Endothelial cell of umbilical vein (primary cell): Measurements from ENCODE around the gene PSMB9. TPM values are rescaled to one million over a fixed set of nuclear protein-coding genes. Genes with fewer than 3 reads are reported as not detected.

Source experiments
- BruUV-seq: library from RNA; stranded (reverse); fragments of 400-500 nt; replicated peaks from 2 replicates; lab custom pipeline; 2021; lab: Mats Ljungman, UMichigan
- CTCF ChIA-PET: fragments of 300-600, 350-600 bp; sonication (Branson Sonifier 250); formaldehyde crosslinking; loops from one replicate; lab custom pipeline; 2021; ENCODE audit warnings: antibody characterized with exemption, inconsistent platforms; lab: Charles Lee
- POLR2A ChIA-PET: fragments of 300-600, 350-600 bp; sonication (Branson Sonifier 250); formaldehyde crosslinking; loops from one replicate; lab custom pipeline; 2021; ENCODE audit warnings: antibody characterized with exemption, inconsistent platforms; lab: Charles Lee
- DNase-seq: peaks from one replicate; pipeline ENCODE4 v3.0.0-alpha.2; 2011; ENCODE audit warnings: low read depth, low spot score
- FAIRE-seq: peaks from 2 replicates; lab custom pipeline; 2011; peaks lifted over from hg19 to GRCh38; lab: Jason Lieb, UNC
- H2AFZ ChIP-seq: 2 replicates; pipeline ENCODE4 v1.6.0; 2012; ENCODE audit warnings: low read depth, low read length, control low read depth, inconsistent platforms
- H3K27ac ChIP-seq: 2 replicates; pipeline ENCODE4 v1.5.1; 2011; ENCODE audit warnings: low read depth, mild to moderate bottlenecking, control low read depth, low read length, moderate library complexity; ENCODE audit not compliant: insufficient read depth
- H3K27me3 ChIP-seq, 2 experiments: 2 replicates each; pipeline versions ENCODE4 v1.6.0 to v1.6.1; 2011; ENCODE audit warnings: low read length in 2 of 2, mixed read lengths in 1 of 2; ENCODE audit not compliant: control insufficient read depth in 2 of 2, insufficient read depth in 2 of 2
- H3K36me3 ChIP-seq, 2 experiments: 2 replicates in 1 of 2; 3 replicates in 1 of 2; pipeline ENCODE4 v1.5.1; 2011; ENCODE audit warnings: low read length in 2 of 2, mild to moderate bottlenecking in 1 of 2, moderate library complexity in 1 of 2; ENCODE audit not compliant: control insufficient read depth in 2 of 2, insufficient read depth in 2 of 2; ENCODE audit errors: extremely low read depth in 1 of 2
- H3K4me1 ChIP-seq: 3 replicates; pipeline ENCODE4 v1.5.1; 2011; ENCODE audit warnings: mild to moderate bottlenecking, low read length; ENCODE audit not compliant: control insufficient read depth, insufficient read depth; ENCODE audit errors: extremely low read depth
- H3K4me2 ChIP-seq: 2 replicates; pipeline ENCODE4 v1.6.1; 2011; ENCODE audit warnings: low read length, control low read depth, mixed read lengths; ENCODE audit not compliant: insufficient read depth
- H3K4me3 ChIP-seq, 3 experiments: fragments of 200-600 bp in 1 of 3; sonication (generic), shearing (Covaris generic) in 1 of 3; replicated peaks in 1 of 3; 2 replicates each; pipeline ENCODE4 v1.5.1; 2011 to 2016; ENCODE audit warnings: control low read depth in 3 of 3, low read length in 3 of 3, mild to moderate bottlenecking in 2 of 3, inconsistent platforms in 1 of 3, low read depth in 1 of 3, moderate library complexity in 1 of 3; ENCODE audit not compliant: insufficient read depth in 1 of 3
- H3K79me2 ChIP-seq: 2 replicates; pipeline ENCODE4 v1.6.0; 2012; ENCODE audit warnings: low read length, inconsistent platforms; ENCODE audit not compliant: control insufficient read depth, insufficient read depth
- H3K9ac ChIP-seq: replicated peaks from 2 replicates; pipeline ENCODE3; 2011; ENCODE audit warnings: low read length, control low read depth; ENCODE audit not compliant: insufficient read depth; ENCODE audit errors: extremely low read depth
- H3K9me1 ChIP-seq: replicated peaks from 3 replicates; pipeline ENCODE4 v1.6.0; 2011; ENCODE audit warnings: mild to moderate bottlenecking, low read length; ENCODE audit not compliant: control insufficient read depth, insufficient read depth; ENCODE audit errors: extremely low read depth
- H3K9me3 ChIP-seq: replicated peaks from 2 replicates; pipeline ENCODE4 v1.5.1; 2012; ENCODE audit warnings: low read length, inconsistent platforms; ENCODE audit not compliant: control insufficient read depth, insufficient read depth
- H4K20me1 ChIP-seq: replicated peaks from 2 replicates; pipeline ENCODE3; 2011; ENCODE audit warnings: mild to moderate bottlenecking, low read length; ENCODE audit not compliant: control insufficient read depth, insufficient read depth; ENCODE audit errors: extremely low read depth
- CTCF ChIP-seq, 2 donors: IDR thresholded peaks; 1 replicate in 1 of 2; 2 replicates in 1 of 2; pipeline ENCODE4 v1.5.1; 2011; ENCODE audit warnings: low read length in 2 of 2, mild to moderate bottlenecking in 2 of 2, moderate library complexity in 2 of 2, control low read depth in 1 of 2, inconsistent platforms in 1 of 2, low read depth in 1 of 2; ENCODE audit not compliant: insufficient read depth in 1 of 2; ENCODE audit errors: extremely low read depth in 1 of 2
- EZH2 ChIP-seq: IDR thresholded peaks from 2 replicates; pipeline ENCODE4 v1.6.1; 2012; ENCODE audit warnings: borderline replicate concordance, low read depth, mild to moderate bottlenecking, moderate library complexity, low read length, inconsistent platforms; ENCODE audit not compliant: severe bottlenecking
- FOS ChIP-seq: IDR thresholded peaks from 2 replicates; pipeline ENCODE4 v1.6.1; 2011; ENCODE audit warnings: mild to moderate bottlenecking, low read length, moderate library complexity, borderline replicate concordance; ENCODE audit not compliant: insufficient read depth
- GATA2 ChIP-seq: IDR thresholded peaks from 2 replicates; pipeline ENCODE4 v1.7.0; 2011; ENCODE audit warnings: low read depth, mild to moderate bottlenecking, moderate library complexity, mixed read lengths, low read length; ENCODE audit not compliant: insufficient read length, insufficient read depth
- JUN ChIP-seq: IDR thresholded peaks from 2 replicates; pipeline ENCODE4 v1.6.1; 2011; ENCODE audit warnings: borderline replicate concordance, low read depth; ENCODE audit not compliant: insufficient read length, insufficient read depth
- MAX ChIP-seq: IDR thresholded peaks from 2 replicates; pipeline ENCODE4 v1.6.1; 2011; ENCODE audit not compliant: insufficient read depth, insufficient read length
- MYC ChIP-seq: IDR thresholded peaks from one replicate; pipeline ENCODE4 v1.6.1; 2011; ENCODE audit warnings: mild to moderate bottlenecking, low read depth, low read length
- POLR2A ChIP-seq: IDR thresholded peaks from 2 replicates; pipeline ENCODE4 v1.6.1; 2012; ENCODE audit warnings: low read depth, mild to moderate bottlenecking, control low read depth, low read length
- POLR2AphosphoS5 ChIP-seq: IDR thresholded peaks from 2 replicates; pipeline ENCODE4 v1.6.1; 2012; ENCODE audit warnings: low read depth, mild to moderate bottlenecking, control low read depth, low read length, moderate library complexity; ENCODE audit not compliant: insufficient read depth
- dilution Hi-C: fragments of 300-500 bp; cut with MboI; formaldehyde crosslinking; loops from one replicate; pipeline ENCODE4 v1.15.0; 2019; ENCODE audit warnings: low sequenced_read_pairs; ENCODE audit not compliant: extremely low pct_ligation_motif_present
- intact Hi-C: fragments of 100-400 bp; cut with micrococcal nuclease; formaldehyde crosslinking; loops from one replicate; pipeline ENCODE4 v1.10.0; 2022
- polyA plus RNA-seq, 4 experiments: library from polyadenylated mRNA; depleted of rRNA in 3 of 4; stranded (reverse) in 3 of 4; unstranded in 1 of 4; fragments of >200 nt; gene quantifications; 2 replicates each; pipeline versions ENCODE4 v1.2.1 to v1.2.3, GENCODE V29; 2011 to 2012; ENCODE audit warnings: missing spikeins in 1 of 4
- small RNA-seq: library from RNA; depleted of rRNA; stranded (forward); fragments of <200 nt; gene quantifications from one replicate; pipeline ENCODE3, GENCODE V24; 2012; ENCODE audit warnings: low replicate concordance, low read depth; ENCODE audit not compliant: insufficient read depth, insufficient read length
- total RNA-seq: library from RNA; stranded (reverse); gene quantifications from 2 replicates; pipeline ENCODE4 v1.2.3, GENCODE V29; 2021

The PSMB9 gene
- total and polyA plus RNA-seq, 2 donors (not counting 3 experiments of a cell fraction or from before 2014, with no cell fraction given) = 6.3 TPM

DNA sequence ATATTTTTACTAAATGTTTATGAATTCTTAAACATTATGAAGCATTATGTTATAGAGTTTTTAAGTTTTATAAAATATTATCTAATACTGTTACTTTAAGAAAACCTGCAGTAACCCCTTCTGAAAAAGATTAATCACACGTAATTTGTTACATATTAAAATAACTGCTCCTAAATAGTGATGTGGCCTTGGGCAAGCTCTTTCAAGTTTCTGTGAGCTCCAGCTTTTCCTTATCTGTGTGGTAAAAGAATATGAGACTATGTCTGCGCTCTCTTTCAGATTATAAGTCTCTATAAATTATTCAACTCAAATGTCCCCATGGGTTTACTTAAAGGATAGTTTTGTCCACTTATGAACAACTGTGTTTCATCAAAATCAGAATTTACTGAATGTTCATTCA lies 54.9 kb downstream of the PSMB9 start:
- Histone ChIP-seq H2AFZ (no peak overlapping the region), H4K20me1 (no peaks in the 10 kb centered on the region), H3K79me2 (no peaks in the 10 kb centered on the region), H3K9me3 (no peaks in the 10 kb centered on the region), H3K9me1 (no peaks in the 10 kb centered on the region), H3K4me3 (no peak overlapping the region), H3K27me3 (peaks cover 3 to 8% of the 10 kb centered on the region in 2 experiments), H3K9ac (no peak overlapping the region), H3K4me2 (no peak overlapping the region), H3K27ac (no peak overlapping the region), H3K36me3 (no peaks in the 10 kb centered on the region), H3K4me1 (no peaks in the 10 kb centered on the region)
- dilution Hi-C loops = no loop called here
- DNase-seq (no peak), FAIRE-seq (no peak)
- ChIA-PET CTCF (interaction anchor here (0.7 to 1.2 kb wide), 4 partner anchors 15 to 76 kb away, joined by 3 to 4 read pairs (median 4); no protein-coding TSS in a partner anchor), POLR2A (no interaction called here)
- no TSS peak for BruUV-seq
- intact Hi-C loops = no loop called here
- TF ChIP-seq FOS (no peak), MYC (no peak), CTCF (IDR thresholded peaks at IDR 0.05; ENCODE audit: extremely low read depth in 1 of 2, insufficient read depth in 1 of 2, low read depth in 1 of 2, low read length in 2 of 2) (no peak), JUN (no peak), EZH2 (no peak), MAX (no peak), GATA2 (no peak), POLR2A (no peak), POLR2AphosphoS5 (no peak)

Small RNA genes within 50 kb of the gene (small RNA-seq; reads per million reads assigned to genes)
- gene HLA-Z = not detected

Other genes with a start within 250 kb of the PSMB9 start
- not detected in 2 replicates for gene HLA-DQA1, start 216.8 kb upstream of the PSMB9 start, total RNA-seq
- gene HLA-DQA1, start 216.8 kb upstream of the PSMB9 start, polyA plus RNA-seq = not detected in 2 replicates
- gene HLA-DQB1, start 187.5 kb upstream of the PSMB9 start, total RNA-seq = not detected in 2 replicates
- gene HLA-DQB1, start 187.5 kb upstream of the PSMB9 start, polyA plus RNA-seq = not detected in 2 replicates
- not detected in 2 replicates for gene HLA-DQA2, start 112.8 kb upstream of the PSMB9 start, total RNA-seq
- gene HLA-DQA2, start 112.8 kb upstream of the PSMB9 start, polyA plus RNA-seq = not detected in 2 replicates
- not detected in 2 replicates for gene HLA-DQB2, start 90.7 kb upstream of the PSMB9 start, total RNA-seq
- not detected in 2 replicates for gene HLA-DQB2, start 90.7 kb upstream of the PSMB9 start, polyA plus RNA-seq
- 0.44 and 0.46 TPM in 2 replicates for gene HLA-DOB, start 37.2 kb upstream of the PSMB9 start, total RNA-seq
- gene HLA-DOB, start 37.2 kb upstream of the PSMB9 start, polyA plus RNA-seq = 0.10 and 0.54 TPM in 2 replicates
- 49.7 and 57.8 TPM in 2 replicates for gene TAP2, start 15.5 kb upstream of the PSMB9 start, total RNA-seq
- gene TAP2, start 15.5 kb upstream of the PSMB9 start, polyA plus RNA-seq = 14.1 and 18.4 TPM in 2 replicates
- 25.7 and 40.1 TPM in 2 replicates for gene PSMB8, start 10.1 kb upstream of the PSMB9 start, total RNA-seq
- 41.3 and 49.4 TPM in 2 replicates for gene PSMB8, start 10.1 kb upstream of the PSMB9 start, polyA plus RNA-seq
- gene TAP1, start 488 bp upstream of the PSMB9 start, total RNA-seq = 18.8 and 25.9 TPM in 2 replicates
- gene TAP1, start 488 bp upstream of the PSMB9 start, polyA plus RNA-seq = 15.6 and 17.2 TPM in 2 replicates
- gene HLA-DMB, start 86.8 kb downstream of the PSMB9 start, total RNA-seq = 0.39 TPM in 1 of 2 replicates, not detected in the other
- gene HLA-DMB, start 86.8 kb downstream of the PSMB9 start, polyA plus RNA-seq = 0.75 and 1.1 TPM in 2 replicates
- 0.53 and 1.2 TPM in 2 replicates for gene HLA-DMA, start 98.9 kb downstream of the PSMB9 start, total RNA-seq
- 7.7 and 10.9 TPM in 2 replicates for gene HLA-DMA, start 98.9 kb downstream of the PSMB9 start, polyA plus RNA-seq
- 187 and 197 TPM in 2 replicates for gene BRD2, start 114.4 kb downstream of the PSMB9 start, total RNA-seq
- 114 and 131 TPM in 2 replicates for gene BRD2, start 114.4 kb downstream of the PSMB9 start, polyA plus RNA-seq
- not detected in 2 replicates for gene HLA-DOA, start 155.4 kb downstream of the PSMB9 start, total RNA-seq
- gene HLA-DOA, start 155.4 kb downstream of the PSMB9 start, polyA plus RNA-seq = not detected in 2 replicates
- gene HLA-DPA1, start 219.5 kb downstream of the PSMB9 start, total RNA-seq = 11.4 TPM in 1 of 2 replicates, not detected in the other
- 18.9 and 23.2 TPM in 2 replicates for gene HLA-DPA1, start 219.5 kb downstream of the PSMB9 start, polyA plus RNA-seq
- gene HLA-DPB1, start 221.8 kb downstream of the PSMB9 start, total RNA-seq = 2.3 and 19.1 TPM in 2 replicates
- gene HLA-DPB1, start 221.8 kb downstream of the PSMB9 start, polyA plus RNA-seq = 26.1 and 38.0 TPM in 2 replicates